ES-I3 (cell line): ENCODE measurements around the gene AHRR.
A peak's percentile ranks its signal among the peaks of the same experiment; 100 is the strongest.
"Not testable (repeated sequence)": the region's sequence is repeated elsewhere in the genome, so short reads cannot be mapped to it uniquely, and the experiment has no call there.

ENCODE experiments used
- H3K36me3 ChIP-seq: 2 replicates; pipeline ENCODE4 v1.6.1; 2013; ENCODE audit warnings: mild to moderate bottlenecking, low read length, control low read depth, moderate library complexity; ENCODE audit not compliant: insufficient read depth
- H3K4me1 ChIP-seq: 2 replicates; pipeline ENCODE4 v1.6.1; 2013; ENCODE audit warnings: mild to moderate bottlenecking, control low read depth, low read length; ENCODE audit not compliant: insufficient read depth
- H3K9ac ChIP-seq: 2 replicates; pipeline ENCODE4 v1.6.1; 2013; ENCODE audit warnings: low read depth, mild to moderate bottlenecking, low read length, moderate library complexity
- H3K9me3 ChIP-seq: 2 replicates; pipeline ENCODE4 v1.6.1; 2013; ENCODE audit warnings: mild to moderate bottlenecking, low read length, moderate library complexity; ENCODE audit not compliant: control insufficient read depth, insufficient read depth

AHRR gene

GRCh38 chr5:368183-369084, 46.9 kb downstream of the AHRR start:
- H3K36me3 ChIP-seq = no peaks in the 10 kb centered on the region
- no peaks in the 10 kb centered on the region; the same call in 1 of the 2 replicates for H3K4me1 ChIP-seq
- H3K9ac ChIP-seq = no peak overlapping the region
- no peaks in the 10 kb centered on the region for H3K9me3 ChIP-seq

- Histone ChIP-seq H3K4me1 (peaks cover 3% of the 10 kb centered on the region; the same call in 1 of the 2 replicates), H3K9ac (no peak overlapping the region), H3K9me3 (no peaks in the 10 kb centered on the region), H3K36me3 (no peaks in the 10 kb centered on the region)
These were observed 47.8 kb downstream of the AHRR start for GRCh38 chr5:369151-369868.

GRCh38 chr5:369869-370236, 48.3 kb downstream of the AHRR start:
- not testable (repeated sequence) for H3K9ac ChIP-seq, H3K36me3 ChIP-seq, H3K4me1 ChIP-seq, H3K9me3 ChIP-seq

GRCh38 chr5:370311-370958, 48.9 kb downstream of the AHRR start:
- Histone ChIP-seq H3K36me3 (no peaks in the 10 kb centered on the region), H3K4me1 (peaks cover 4% of the 10 kb centered on the region; the same call in 1 of the 2 replicates)

GRCh38 chr5:370959-371810, 49.7 kb downstream of the AHRR start:
- Histone ChIP-seq H3K9me3 (no peaks in the 10 kb centered on the region), H3K9ac (no peak overlapping the region), H3K4me1 (peaks cover 4% of the 10 kb centered on the region; the same call in 1 of the 2 replicates), H3K36me3 (no peaks in the 10 kb centered on the region)

More at GRCh38 chr5:370311-370958, 48.9 kb downstream of the AHRR start:
- Histone ChIP-seq H3K9ac (no peak overlapping the region), H3K9me3 (no peaks in the 10 kb centered on the region)

- Histone ChIP-seq H3K9me3 (no peaks in the 10 kb centered on the region), H3K4me1 (peaks cover 4% of the 10 kb centered on the region; the same call in 1 of the 2 replicates), H3K36me3 (no peaks in the 10 kb centered on the region), H3K9ac (no peak overlapping the region)
These were observed 50.5 kb downstream of the AHRR start for GRCh38 chr5:371811-372555.

GRCh38 chr5:372556-372995, 51.1 kb downstream of the AHRR start:
- Histone ChIP-seq H3K4me1 (peaks cover 4% of the 10 kb centered on the region; the same call in 1 of the 2 replicates), H3K9me3 (no peaks in the 10 kb centered on the region), H3K9ac (no peak overlapping the region), H3K36me3 (no peaks in the 10 kb centered on the region)

- Histone ChIP-seq H3K4me1 (peaks cover 4% of the 10 kb centered on the region; the same call in 1 of the 2 replicates), H3K36me3 (no peaks in the 10 kb centered on the region), H3K9me3 (no peaks in the 10 kb centered on the region), H3K9ac (peak overlapping the region; percentile 46; the same call in 1 of the 2 replicates)
These were observed 51.6 kb downstream of the AHRR start for GRCh38 chr5:372996-373709.

- Histone ChIP-seq H3K9me3 (no peaks in the 10 kb centered on the region), H3K9ac (peak overlapping the region; percentile 46), H3K4me1 (peaks cover 4% of the 10 kb centered on the region; the same call in 1 of the 2 replicates), H3K36me3 (no peaks in the 10 kb centered on the region)
These were observed 52.4 kb downstream of the AHRR start for GRCh38 chr5:373710-374602.

- H3K9me3 ChIP-seq = no peaks in the 10 kb centered on the region
- H3K36me3 ChIP-seq = no peaks in the 10 kb centered on the region
- no peak overlapping the region; the same call in 1 of the 2 replicates for H3K9ac ChIP-seq
- H3K4me1 ChIP-seq = peaks cover 4% of the 10 kb centered on the region; the same call in 1 of the 2 replicates
These were observed 53.3 kb downstream of the AHRR start for GRCh38 chr5:374631-375335.

GRCh38 chr5:375336-375920, 53.9 kb downstream of the AHRR start:
- no peak overlapping the region for H3K9ac ChIP-seq
- no peaks in the 10 kb centered on the region for H3K36me3 ChIP-seq
- H3K4me1 ChIP-seq = peaks cover 4% of the 10 kb centered on the region; the same call in 1 of the 2 replicates
- H3K9me3 ChIP-seq = no peaks in the 10 kb centered on the region
